Progenitor cell of endocrine pancreas (in vitro differentiated cells): Measurements from ENCODE around the gene RNASE8. TPM values are rescaled to one million over a fixed set of nuclear protein-coding genes. Genes with fewer than 3 reads are reported as not detected.

Experiments used
- DNase-seq: peaks from one replicate; pipeline ENCODE4 v3.0.0; 2021; ENCODE audit warnings: low spot score; ENCODE audit not compliant: unreplicated experiment
- H3K27ac Mint-ChIP-seq: 2 replicates; pipeline ENCODE4 v1.8.0; 2021; ENCODE audit warnings: mild to moderate bottlenecking, moderate library complexity, mixed read lengths
- H3K27me3 Mint-ChIP-seq: 2 replicates; pipeline ENCODE4 v1.8.0; 2021; ENCODE audit warnings: mixed read lengths
- H3K36me3 Mint-ChIP-seq: 2 replicates; pipeline ENCODE4 v1.8.0; 2022; ENCODE audit warnings: mixed read lengths; ENCODE audit not compliant: insufficient read depth
- H3K4me1 Mint-ChIP-seq: 2 replicates; pipeline ENCODE4 v1.8.0; 2021; ENCODE audit warnings: low read depth, mixed read lengths
- H3K4me3 Mint-ChIP-seq: 2 replicates; pipeline ENCODE4 v1.8.0; 2021; ENCODE audit warnings: low read depth, mild to moderate bottlenecking, moderate library complexity, mixed read lengths
- H3K9me3 Mint-ChIP-seq: 2 replicates; pipeline ENCODE4 v1.8.0; 2021; ENCODE audit warnings: low read depth, mixed read lengths
- total RNA-seq: library from RNA; stranded (reverse); gene quantifications from 2 replicates; pipeline ENCODE4 v1.2.1, GENCODE V29; 2021
- TF ChIP-seq, protein P1 (sequence below): fragments of 200-600 bp; sonication (generic); IDR thresholded peaks from one replicate; pipeline ENCODE4 v1.5.0; 2021; ENCODE audit warnings: antibody characterized with exemption, mild to moderate bottlenecking; ENCODE audit not compliant: unreplicated experiment

The RNASE8 gene
- total RNA-seq, 1 donor from 2014 or later: not detected

DNA sequence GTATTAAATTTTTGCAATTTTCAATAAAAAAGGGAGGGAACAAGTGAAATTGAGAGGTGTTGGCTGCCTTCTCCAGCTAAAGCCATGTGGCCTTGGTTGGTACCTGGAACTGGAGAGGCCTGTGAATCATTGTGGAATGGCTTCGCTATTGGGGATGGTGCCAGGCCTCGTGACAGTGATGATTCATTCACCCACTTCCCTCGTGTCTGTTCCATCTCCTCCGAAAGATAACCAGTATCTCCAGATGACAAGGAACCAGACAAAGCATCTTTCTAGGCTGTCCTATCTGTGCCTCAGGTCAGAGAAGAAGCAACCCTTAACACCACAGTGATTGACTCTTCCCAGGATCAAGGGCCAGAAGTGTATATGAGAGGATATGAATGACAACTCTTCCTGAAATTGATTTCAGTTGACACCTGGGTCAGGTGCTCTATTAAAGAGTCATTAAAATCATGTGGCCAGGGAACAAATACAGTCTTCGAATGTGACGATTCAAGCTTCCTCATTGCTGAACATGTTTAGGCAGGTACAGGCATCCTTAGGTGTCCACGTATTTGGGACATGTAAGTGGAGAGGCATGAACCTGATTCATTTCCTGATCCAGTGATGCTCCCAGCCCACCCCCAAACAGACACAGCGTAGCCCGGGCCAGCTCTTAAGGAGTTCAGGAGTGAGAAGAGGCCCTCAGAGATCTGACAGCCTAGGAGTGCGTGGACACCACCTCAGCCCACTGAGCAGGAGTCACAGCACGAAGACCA is 15.8 kb upstream of the RNASE8 start, which contains the start of gene RNASE7:
RNASE7 (plus strand) TSS at position 687 of the 758 bp plus-strand sequence. CDS start 631 bp downstream, outside the sequence.
- H3K36me3 Mint-ChIP-seq: no peaks in the 10 kb centered on the region
- no peak for DNase-seq
- peak within 1 kb of the TSS; percentile 35 for H3K27ac Mint-ChIP-seq
- peaks cover 20% of the 10 kb centered on the region for H3K27me3 Mint-ChIP-seq
- peaks cover 20% of the 10 kb centered on the region for H3K4me1 Mint-ChIP-seq
- no peaks in the 10 kb centered on the region for H3K9me3 Mint-ChIP-seq
- no peak within 1 kb of the TSS for H3K4me3 Mint-ChIP-seq
- TF ChIP-seq, protein P1, sequence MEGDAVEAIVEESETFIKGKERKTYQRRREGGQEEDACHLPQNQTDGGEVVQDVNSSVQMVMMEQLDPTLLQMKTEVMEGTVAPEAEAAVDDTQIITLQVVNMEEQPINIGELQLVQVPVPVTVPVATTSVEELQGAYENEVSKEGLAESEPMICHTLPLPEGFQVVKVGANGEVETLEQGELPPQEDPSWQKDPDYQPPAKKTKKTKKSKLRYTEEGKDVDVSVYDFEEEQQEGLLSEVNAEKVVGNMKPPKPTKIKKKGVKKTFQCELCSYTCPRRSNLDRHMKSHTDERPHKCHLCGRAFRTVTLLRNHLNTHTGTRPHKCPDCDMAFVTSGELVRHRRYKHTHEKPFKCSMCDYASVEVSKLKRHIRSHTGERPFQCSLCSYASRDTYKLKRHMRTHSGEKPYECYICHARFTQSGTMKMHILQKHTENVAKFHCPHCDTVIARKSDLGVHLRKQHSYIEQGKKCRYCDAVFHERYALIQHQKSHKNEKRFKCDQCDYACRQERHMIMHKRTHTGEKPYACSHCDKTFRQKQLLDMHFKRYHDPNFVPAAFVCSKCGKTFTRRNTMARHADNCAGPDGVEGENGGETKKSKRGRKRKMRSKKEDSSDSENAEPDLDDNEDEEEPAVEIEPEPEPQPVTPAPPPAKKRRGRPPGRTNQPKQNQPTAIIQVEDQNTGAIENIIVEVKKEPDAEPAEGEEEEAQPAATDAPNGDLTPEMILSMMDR: no peak

DNA sequence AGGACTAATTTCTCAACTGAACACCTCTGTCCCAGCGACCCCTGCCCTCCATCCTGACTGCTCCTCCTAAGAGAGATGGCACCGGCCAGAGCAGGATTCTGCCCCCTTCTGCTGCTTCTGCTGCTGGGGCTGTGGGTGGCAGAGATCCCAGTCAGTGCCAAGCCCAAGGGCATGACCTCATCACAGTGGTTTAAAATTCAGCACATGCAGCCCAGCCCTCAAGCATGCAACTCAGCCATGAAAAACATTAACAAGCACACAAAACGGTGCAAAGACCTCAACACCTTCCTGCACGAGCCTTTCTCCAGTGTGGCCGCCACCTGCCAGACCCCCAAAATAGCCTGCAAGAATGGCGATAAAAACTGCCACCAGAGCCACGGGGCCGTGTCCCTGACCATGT is 14.7 kb upstream of the RNASE8 start:
- no peaks in the 10 kb centered on the region for H3K9me3 Mint-ChIP-seq
- H3K36me3 Mint-ChIP-seq: no peaks in the 10 kb centered on the region
- H3K27ac Mint-ChIP-seq: no peak overlapping the region
- peaks cover 20% of the 10 kb centered on the region for H3K27me3 Mint-ChIP-seq
- no peak for DNase-seq
- H3K4me1 Mint-ChIP-seq: peaks cover 20% of the 10 kb centered on the region
- H3K4me3 Mint-ChIP-seq: no peak overlapping the region
- TF ChIP-seq, protein P1: no peak

DNA sequence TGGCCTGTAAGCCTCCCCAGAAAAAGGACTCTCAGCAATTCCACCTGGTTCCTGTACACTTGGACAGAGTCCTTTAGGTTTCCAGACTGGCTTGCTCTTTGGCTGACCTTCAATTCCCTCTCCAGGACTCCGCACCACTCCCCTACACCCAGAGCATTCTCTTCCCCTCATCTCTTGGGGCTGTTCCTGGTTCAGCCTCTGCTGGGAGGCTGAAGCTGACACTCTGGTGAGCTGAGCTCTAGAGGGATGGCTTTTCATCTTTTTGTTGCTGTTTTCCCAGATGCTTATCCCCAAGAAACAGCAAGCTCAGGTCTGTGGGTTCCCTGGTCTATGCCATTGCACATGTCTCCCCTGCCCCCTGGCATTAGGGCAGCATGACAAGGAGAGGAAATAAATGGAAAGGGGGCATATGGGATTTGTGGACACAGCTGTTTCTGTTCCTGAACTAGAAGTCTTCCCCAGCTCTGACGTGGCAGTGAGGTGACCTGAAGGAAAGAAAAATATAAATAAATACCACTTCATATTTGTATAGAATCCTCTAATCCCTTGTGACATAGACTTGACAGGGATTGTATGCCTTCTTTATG is 14.1 kb upstream of the RNASE8 start:
- no peaks in the 10 kb centered on the region for H3K36me3 Mint-ChIP-seq
- peaks cover 20% of the 10 kb centered on the region for H3K27me3 Mint-ChIP-seq
- no peak for DNase-seq
- TF ChIP-seq, protein P1: no peak
- no peak overlapping the region for H3K4me3 Mint-ChIP-seq
- H3K27ac Mint-ChIP-seq: no peak overlapping the region
- H3K4me1 Mint-ChIP-seq: peaks cover 17% of the 10 kb centered on the region
- no peaks in the 10 kb centered on the region for H3K9me3 Mint-ChIP-seq

DNA sequence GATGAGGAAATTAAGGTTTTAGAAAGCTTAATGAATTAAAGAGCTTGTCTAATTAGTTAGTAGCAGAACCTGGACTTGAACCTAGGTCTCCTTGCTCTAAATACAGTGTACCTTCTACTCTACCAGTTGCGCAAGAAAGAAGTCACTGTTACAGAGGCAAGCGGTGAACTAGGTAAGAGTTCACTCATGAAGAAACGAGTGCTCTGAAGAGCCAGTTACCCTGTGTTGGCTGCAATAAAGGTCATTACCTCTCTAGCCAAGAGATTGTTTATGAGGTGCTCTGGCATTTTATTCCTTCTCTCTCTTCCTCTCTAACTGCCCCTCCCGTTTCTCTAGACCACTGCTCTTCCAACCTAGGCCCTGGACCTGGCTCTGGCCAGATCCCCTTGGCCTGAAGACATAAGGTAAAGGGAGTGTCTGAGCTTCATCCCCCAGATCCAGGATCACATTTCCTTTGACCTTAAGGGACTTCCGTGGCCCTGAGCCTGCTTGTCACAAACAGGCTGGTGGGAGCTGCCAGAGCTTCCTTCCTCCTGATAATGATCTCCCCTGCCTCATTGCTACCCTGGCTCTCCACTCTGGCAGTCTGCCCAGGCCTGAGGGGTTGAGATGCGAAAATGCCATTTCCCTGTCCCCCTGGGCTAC is 13.5 kb upstream of the RNASE8 start:
- DNase-seq: no peak
- no peaks in the 10 kb centered on the region for H3K9me3 Mint-ChIP-seq
- no peak overlapping the region for H3K27ac Mint-ChIP-seq
- peaks cover 20% of the 10 kb centered on the region for H3K27me3 Mint-ChIP-seq
- H3K4me1 Mint-ChIP-seq: peaks cover 14% of the 10 kb centered on the region
- TF ChIP-seq, protein P1: no peak
- no peaks in the 10 kb centered on the region for H3K36me3 Mint-ChIP-seq
- no peak overlapping the region for H3K4me3 Mint-ChIP-seq

DNA sequence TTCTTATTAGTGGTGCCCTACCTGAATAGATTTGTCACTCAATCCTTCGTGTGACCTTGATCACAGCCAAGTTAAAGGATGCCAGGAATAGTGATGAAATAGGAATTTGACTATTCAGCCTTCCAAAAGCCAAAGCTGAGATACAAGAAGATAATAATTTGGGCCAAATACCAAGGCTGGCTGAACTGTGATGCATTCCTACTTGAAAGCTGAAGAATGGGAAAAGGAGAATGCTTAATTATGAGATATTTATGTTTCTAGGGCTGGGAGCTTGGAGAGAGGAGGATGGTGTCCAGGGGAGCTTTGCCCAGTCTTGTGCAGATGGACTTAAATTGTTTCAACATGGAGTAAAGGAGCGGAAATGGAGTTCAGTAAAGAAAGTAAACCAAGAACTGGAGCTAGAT is 10.2 kb upstream of the RNASE8 start:
- Mint-ChIP-seq H3K4me1 (peaks cover 5% of the 10 kb centered on the region), H3K36me3 (no peaks in the 10 kb centered on the region), H3K27me3 (peaks cover 16% of the 10 kb centered on the region), H3K27ac (no peak overlapping the region), H3K9me3 (no peaks in the 10 kb centered on the region), H3K4me3 (no peak overlapping the region)
- TF ChIP-seq, protein P1: no peak
- DNase-seq: no peak
